SK-N-SH treated with all-trans-retinoic acid at 6 μM for 48 hours (cell line): Measurements from ENCODE around the gene ATP6V1D.

ENCODE experiments used
- CSDC2 ChIP-seq: fragments of 250-450 bp; sonication (Bioruptor Pico); IDR thresholded peaks from 2 replicates; pipeline ENCODE4 v1.5.0; 2020; ENCODE audit warnings: mild to moderate bottlenecking, moderate library complexity
- RARB ChIP-seq: fragments of 250-450 bp; sonication (Bioruptor Pico); IDR thresholded peaks from 2 replicates; pipeline ENCODE4 v1.8.0; 2021; ENCODE audit warnings: mild to moderate bottlenecking, moderate library complexity
- SNAI2 ChIP-seq: fragments of 250-450 bp; sonication (Bioruptor Pico); IDR thresholded peaks from 2 replicates; pipeline ENCODE4 v1.5.0; 2020; ENCODE audit warnings: mild to moderate bottlenecking, moderate library complexity
- ZC3H10 ChIP-seq: fragments of 250-450 bp; sonication (Bioruptor Pico); IDR thresholded peaks from 2 replicates; pipeline ENCODE4 v1.5.1; 2021; ENCODE audit warnings: mild to moderate bottlenecking, moderate library complexity
- ZFP30 ChIP-seq: fragments of 450-650 bp; formaldehyde crosslinking; IDR thresholded peaks from 2 replicates; pipeline ENCODE4 v1.5.0; 2022; ENCODE audit warnings: mild to moderate bottlenecking, moderate library complexity
- ZNF565 ChIP-seq: fragments of 450-650 bp; formaldehyde crosslinking; conservative IDR thresholded peaks from 2 replicates; pipeline ENCODE4 v1.5.0; 2020; ENCODE audit warnings: low read depth, mild to moderate bottlenecking, moderate library complexity
- ZNF70 ChIP-seq: fragments of 450-650 bp; formaldehyde crosslinking; IDR thresholded peaks from 2 replicates; pipeline ENCODE4 v1.5.0; 2020; ENCODE audit warnings: mild to moderate bottlenecking, moderate library complexity
- ZNF8 ChIP-seq: fragments of 450-650 bp; formaldehyde crosslinking; IDR thresholded peaks from 2 replicates; pipeline ENCODE4 v1.5.0; 2020; ENCODE audit warnings: mild to moderate bottlenecking, moderate library complexity
- TF ChIP-seq, protein P1 (sequence below): fragments of 250-450 bp; sonication (Bioruptor Pico); IDR thresholded peaks from 2 replicates; pipeline ENCODE4 v1.8.0; 2020; ENCODE audit warnings: mild to moderate bottlenecking, moderate library complexity, borderline replicate concordance
- TF ChIP-seq, protein P2 (sequence below): fragments of 250-450 bp; sonication (Bioruptor Pico); IDR thresholded peaks from 2 replicates; pipeline ENCODE4 v1.5.1; 2020; ENCODE audit warnings: low read depth, mild to moderate bottlenecking, moderate library complexity

DNA sequence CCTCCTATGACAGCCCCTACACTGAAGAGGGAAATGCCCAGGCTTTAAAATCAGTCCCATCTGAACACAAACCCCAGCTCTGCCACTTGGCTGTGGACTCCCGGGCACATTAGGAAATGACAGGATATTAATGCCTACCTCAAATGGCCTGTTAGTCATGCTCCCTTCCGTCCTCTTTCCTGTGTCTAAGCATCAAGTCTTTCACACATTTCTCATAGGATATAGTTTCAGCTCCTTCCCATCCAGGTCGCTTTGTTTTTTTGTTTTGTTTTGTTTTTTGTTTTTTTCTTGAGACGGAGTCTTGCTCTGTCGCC is 36.2 kb upstream of the ATP6V1D start:
- TF ChIP-seq, protein P1, sequence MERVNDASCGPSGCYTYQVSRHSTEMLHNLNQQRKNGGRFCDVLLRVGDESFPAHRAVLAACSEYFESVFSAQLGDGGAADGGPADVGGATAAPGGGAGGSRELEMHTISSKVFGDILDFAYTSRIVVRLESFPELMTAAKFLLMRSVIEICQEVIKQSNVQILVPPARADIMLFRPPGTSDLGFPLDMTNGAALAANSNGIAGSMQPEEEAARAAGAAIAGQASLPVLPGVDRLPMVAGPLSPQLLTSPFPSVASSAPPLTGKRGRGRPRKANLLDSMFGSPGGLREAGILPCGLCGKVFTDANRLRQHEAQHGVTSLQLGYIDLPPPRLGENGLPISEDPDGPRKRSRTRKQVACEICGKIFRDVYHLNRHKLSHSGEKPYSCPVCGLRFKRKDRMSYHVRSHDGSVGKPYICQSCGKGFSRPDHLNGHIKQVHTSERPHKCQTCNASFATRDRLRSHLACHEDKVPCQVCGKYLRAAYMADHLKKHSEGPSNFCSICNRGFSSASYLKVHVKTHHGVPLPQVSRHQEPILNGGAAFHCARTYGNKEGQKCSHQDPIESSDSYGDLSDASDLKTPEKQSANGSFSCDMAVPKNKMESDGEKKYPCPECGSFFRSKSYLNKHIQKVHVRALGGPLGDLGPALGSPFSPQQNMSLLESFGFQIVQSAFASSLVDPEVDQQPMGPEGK (CRISPR knock-in tag): no peak
- no peak for TF ChIP-seq ZNF70 (CRISPR knock-in tag)
- TF ChIP-seq ZC3H10 (CRISPR knock-in tag): no peak
- TF ChIP-seq, protein P2, sequence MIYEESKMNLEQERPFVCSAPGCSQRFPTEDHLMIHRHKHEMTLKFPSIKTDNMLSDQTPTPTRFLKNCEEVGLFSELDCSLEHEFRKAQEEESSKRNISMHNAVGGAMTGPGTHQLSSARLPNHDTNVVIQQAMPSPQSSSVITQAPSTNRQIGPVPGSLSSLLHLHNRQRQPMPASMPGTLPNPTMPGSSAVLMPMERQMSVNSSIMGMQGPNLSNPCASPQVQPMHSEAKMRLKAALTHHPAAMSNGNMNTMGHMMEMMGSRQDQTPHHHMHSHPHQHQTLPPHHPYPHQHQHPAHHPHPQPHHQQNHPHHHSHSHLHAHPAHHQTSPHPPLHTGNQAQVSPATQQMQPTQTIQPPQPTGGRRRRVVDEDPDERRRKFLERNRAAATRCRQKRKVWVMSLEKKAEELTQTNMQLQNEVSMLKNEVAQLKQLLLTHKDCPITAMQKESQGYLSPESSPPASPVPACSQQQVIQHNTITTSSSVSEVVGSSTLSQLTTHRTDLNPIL (CRISPR knock-in tag): no peak
- TF ChIP-seq ZNF8 (CRISPR knock-in tag): no peak
- TF ChIP-seq RARB: no peak
- TF ChIP-seq ZFP30 (CRISPR knock-in tag): no peak
- no peak for TF ChIP-seq SNAI2 (CRISPR knock-in tag)
- no peak for TF ChIP-seq ZNF565 (CRISPR knock-in tag)
- no peak for TF ChIP-seq CSDC2 (CRISPR knock-in tag)
